Psoas muscle (tissue), 8 donors: ENCODE measurements around the gene PRUNE2. TPM values are rescaled to one million over a fixed set of nuclear protein-coding genes. Genes with fewer than 3 reads are reported as not detected.

Experiments
- ATAC-seq, 4 donors: fragments of 200-7000 bp; cut with Tn5 transposase; one replicate each; pipeline ENCODE4 v1.9.1; 2020; ENCODE audit warnings: moderate library complexity in 3 of 4, mild to moderate bottlenecking in 2 of 4
- DNase-seq, 2 donors: peaks; one replicate each; pipeline ENCODE4 v3.0.0-alpha.2; 2020
- H3K27ac ChIP-seq: fragments of 200-600 bp; one replicate; pipeline ENCODE4 v1.8.0; 2022
- H3K27me3 ChIP-seq, 3 donors: fragments of 200-600 bp in 1 of 3; one replicate each; pipeline versions ENCODE4 v1.6.1 to v1.8.0; 2013 to 2022; ENCODE audit warnings: low read length in 2 of 3, mild to moderate bottlenecking in 2 of 3, moderate library complexity in 1 of 3; ENCODE audit not compliant: insufficient read depth in 3 of 3
- H3K36me3 ChIP-seq, 2 donors: fragments of 200-600 bp in 1 of 2; one replicate each; pipeline versions ENCODE4 v1.6.1 to v1.8.0; 2013 to 2022; ENCODE audit warnings: low read depth in 1 of 2, mild to moderate bottlenecking in 1 of 2, moderate library complexity in 1 of 2; ENCODE audit not compliant: insufficient read depth in 1 of 2
- H3K4me1 ChIP-seq: fragments of 200-600 bp; one replicate; pipeline ENCODE4 v1.8.0; 2022
- H3K4me3 ChIP-seq: fragments of 200-600 bp; one replicate; pipeline ENCODE4 v1.8.0; 2022; ENCODE audit warnings: mild to moderate bottlenecking
- H3K9me3 ChIP-seq: fragments of 200-600 bp; one replicate; pipeline ENCODE4 v1.8.0; 2022
- CTCF ChIP-seq: fragments of 200-600 bp; IDR thresholded peaks from one replicate; pipeline ENCODE4 v1.8.0; 2022; ENCODE audit warnings: antibody characterized with exemption
- WGBS, 3 donors: extraction: QIAGEN DNeasy Blood & Tissue Kit; methylation state at CpG; one replicate each; pipeline versions ENCODE4 v1.1.6 to v1.1.7; 2013; 5-methylcytosine and 5-hydroxymethylcytosine counted together
- intact Hi-C, 2 donors: fragments of 100-400 bp; cut with DNase I; formaldehyde crosslinking; loops; one replicate each; pipeline versions ENCODE4 v1.11.0 to v1.14.2; 2022
- polyA plus RNA-seq, 3 donors: library from polyadenylated mRNA; stranded (reverse); fragments of 200-250 nt; gene quantifications; one replicate each; pipeline ENCODE4 v1.2.3, GENCODE V29; 2013
- total RNA-seq, 4 donors: library from RNA; stranded (reverse); fragmentation: NEBNext Ultra II Directional in 2 of 4; extraction: Animal tissue kit (Norgen Biotek cat#: 25700) in 2 of 4; gene quantifications; one replicate each; pipeline versions ENCODE4 v1.2.1 to v1.2.4, GENCODE V29; 2021 to 2023
- donor health status: healthy with polysubstance abuse.
- donor health status: DM: no; HTN: no; CAD: no; lungs with moderate emphysema.
- donor health status: Bipolar disorder and iron deficiency.
- donor health status: healthy.
- donor health status: DM: yes; HTN: yes; CAD: no.
- donor health status: DM: no; HTN: no; CAD: no.
- donor health status: DM: no; HTN: no; CAD: no.
- donor health status: DM: yes; HTN: yes; CAD: no.

PRUNE2 gene
- total and polyA plus RNA-seq, 7 donors = 1.2 to 79.9 (median 3.6) TPM

- WGBS, 3 donors = 83 to 87% (median 83%) methylated on average over 4 of the region's 4 CpGs
- H3K27ac ChIP-seq = no peak overlapping the region
- no peaks in the 10 kb centered on the region for H3K27me3 ChIP-seq
- no peaks in the 10 kb centered on the region for H3K4me1 ChIP-seq
- ATAC-seq (no peak), DNase-seq (no peak)
- H3K36me3 ChIP-seq = no peaks in the 10 kb centered on the region
- intact Hi-C loops = no loop called here
- H3K4me3 ChIP-seq = no peak overlapping the region
- no peaks in the 10 kb centered on the region for H3K9me3 ChIP-seq
- TF ChIP-seq CTCF = no peak
Observed at GRCh38 chr9:76882686-76883085, 23.2 kb downstream of the PRUNE2 start.

- Histone ChIP-seq H3K4me1 (no peaks in the 10 kb centered on the region), H3K4me3 (no peak overlapping the region), H3K36me3 (no peaks in the 10 kb centered on the region), H3K9me3 (no peaks in the 10 kb centered on the region), H3K27me3 (no peaks in the 10 kb centered on the region), H3K27ac (no peak overlapping the region)
- no peak for ATAC-seq
- TF ChIP-seq CTCF = no peak
- DNase-seq = no peak
- 58 to 66% (median 64%) methylated on average over 2 of the region's 2 CpGs for WGBS, 3 donors
- intact Hi-C loops = no loop called here
Observed at GRCh38 chr9:76880210-76880609, 25.7 kb downstream of the PRUNE2 start.

GRCh38 chr9:76878933-76879332, 27.0 kb downstream of the PRUNE2 start:
- Histone ChIP-seq H3K27me3 (no peaks in the 10 kb centered on the region), H3K27ac (no peak overlapping the region), H3K9me3 (no peaks in the 10 kb centered on the region), H3K4me3 (no peak overlapping the region), H3K36me3 (no peaks in the 10 kb centered on the region), H3K4me1 (no peaks in the 10 kb centered on the region)
- no peak for TF ChIP-seq CTCF
- DNase-seq (no peak), ATAC-seq (no peak)
- 73 to 80% (median 74%) methylated on average over 3 of the region's 3 CpGs for WGBS, 3 donors
- intact Hi-C loops = no loop called here

- H3K27ac ChIP-seq = no peak overlapping the region
- no peak for ATAC-seq
- intact Hi-C loops = no loop called here
Observed at GRCh38 chr9:76877961-76878360, 28.0 kb downstream of the PRUNE2 start.

More at GRCh38 chr9:76877961-76878360, 28.0 kb downstream of the PRUNE2 start:
- DNase-seq = no peak
- H3K4me3 ChIP-seq = no peak overlapping the region
- TF ChIP-seq CTCF = no peak
- H3K9me3 ChIP-seq = no peaks in the 10 kb centered on the region
- no peaks in the 10 kb centered on the region for H3K36me3 ChIP-seq
- no peaks in the 10 kb centered on the region for H3K4me1 ChIP-seq
- peaks cover 0 to under 1% (median 0%) of the 10 kb centered on the region in 3 donors for H3K27me3 ChIP-seq
